NT2/D1 (cell line): Measurements from ENCODE around the gene PPM1A.

Experiments
- YY1 ChIP-seq: IDR thresholded peaks from 2 replicates; pipeline ENCODE4 v1.6.1; 2011; ENCODE audit not compliant: insufficient read length, insufficient read depth
- ZNF274 ChIP-seq: IDR thresholded peaks from 2 replicates; pipeline ENCODE4 v1.6.1; 2011; ENCODE audit warnings: mild to moderate bottlenecking, low read depth, low read length

DNA sequence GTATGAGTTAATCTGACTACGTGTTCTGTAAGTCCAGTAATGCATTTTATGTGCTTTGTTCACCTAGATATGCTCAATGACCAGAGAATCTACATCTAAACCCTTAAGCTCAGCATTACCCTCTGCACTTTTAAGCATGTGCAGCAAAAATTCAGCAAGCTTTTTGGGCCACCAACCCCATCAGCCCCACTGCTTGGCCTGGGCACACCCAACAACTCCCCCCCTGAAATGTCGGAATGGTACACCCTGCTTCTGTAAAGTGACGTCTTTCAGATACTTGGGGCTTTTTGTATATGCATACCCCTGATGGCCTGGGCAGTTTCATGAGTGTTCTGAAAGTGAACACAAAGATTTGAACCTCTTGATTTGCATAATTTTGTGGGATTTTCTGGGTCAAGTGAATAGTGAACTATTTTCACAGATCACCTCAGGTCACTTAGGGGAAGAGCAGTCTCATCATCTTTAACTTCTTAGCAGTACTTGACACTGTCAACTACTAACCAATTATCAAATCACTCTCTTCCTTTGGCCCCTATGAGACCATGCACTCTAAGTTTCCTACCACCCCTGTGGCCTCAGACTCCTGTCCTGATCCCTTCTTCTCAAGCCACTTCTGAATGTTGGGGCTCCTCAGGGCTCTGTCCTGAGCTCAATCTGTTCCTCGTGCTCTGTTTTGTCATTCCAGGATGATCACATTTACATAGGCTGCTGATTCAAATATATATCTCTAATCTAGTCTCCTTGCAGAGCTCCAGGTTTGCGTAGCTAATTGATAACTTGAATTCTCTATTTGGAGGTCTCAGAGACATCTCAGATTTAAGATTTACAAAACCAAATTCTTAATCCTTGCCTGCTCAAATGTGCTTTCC, 36.3 kb upstream of the PPM1A start:
- TF ChIP-seq ZNF274 (no peak), YY1 (no peak)
